HG03520 (cell line): ENCODE data around the gene LYST.
"Not testable (repeated sequence)": the region's sequence is repeated elsewhere in the genome, so short reads cannot be mapped to it uniquely, and the experiment has no call there.

Experiments
- ATAC-seq: cut with Tn5 transposase; IDR thresholded peaks from one replicate; pipeline ENCODE4 v1.9.1; 2021; ENCODE audit warnings: mild to moderate bottlenecking, moderate library complexity; ENCODE audit not compliant: unreplicated experiment

LYST gene

GRCh38 chr1:235859789-235860188 is 6.9 kb downstream of the LYST start:
- ATAC-seq = no peak

GRCh38 chr1:235858766-235859165 is 7.9 kb downstream of the LYST start:
- ATAC-seq = no peak

- ATAC-seq = no peak
These were observed 8.9 kb downstream of the LYST start for GRCh38 chr1:235857756-235858155.

- ATAC-seq = no peak
These were observed 10.8 kb downstream of the LYST start for GRCh38 chr1:235855811-235856429.

GRCh38 chr1:235854347-235854746 is 12.4 kb downstream of the LYST start:
- no peak for ATAC-seq

GRCh38 chr1:235853653-235854052 is 13.1 kb downstream of the LYST start:
- no peak for ATAC-seq

- ATAC-seq = no peak
These were observed 13.8 kb downstream of the LYST start for GRCh38 chr1:235852887-235853286.

GRCh38 chr1:235851939-235852338 is 14.8 kb downstream of the LYST start:
- ATAC-seq = no peak

- not testable (repeated sequence) for ATAC-seq
These were observed 18.5 kb downstream of the LYST start for GRCh38 chr1:235848251-235848650.

GRCh38 chr1:235845656-235846107 is 21.0 kb downstream of the LYST start:
- ATAC-seq = not testable (repeated sequence)

- ATAC-seq = no peak
These were observed 21.9 kb downstream of the LYST start for GRCh38 chr1:235844776-235845175.

GRCh38 chr1:235843461-235843961 is 23.2 kb downstream of the LYST start:
- ATAC-seq = no peak

GRCh38 chr1:235841938-235842545 is 24.7 kb downstream of the LYST start:
- ATAC-seq = peak; percentile 64

- no peak for ATAC-seq
These were observed 28.7 kb downstream of the LYST start for GRCh38 chr1:235838021-235838420.

GRCh38 chr1:235835226-235835625 is 31.5 kb downstream of the LYST start:
- no peak for ATAC-seq

- no peak for ATAC-seq
These were observed 32.1 kb downstream of the LYST start for GRCh38 chr1:235834620-235835019.

- no peak for ATAC-seq
These were observed 34.7 kb downstream of the LYST start for GRCh38 chr1:235832011-235832410.

- ATAC-seq = peak; percentile 94
These were observed 35.6 kb downstream of the LYST start for GRCh38 chr1:235831148-235831547.

- ATAC-seq = no peak
These were observed 40.4 kb downstream of the LYST start for GRCh38 chr1:235826102-235826854.

- ATAC-seq = no peak
These were observed 41.5 kb downstream of the LYST start for GRCh38 chr1:235825229-235825628.

- no peak for ATAC-seq
These were observed 43.0 kb downstream of the LYST start for GRCh38 chr1:235823684-235824083.

- no peak for ATAC-seq
These were observed 44.0 kb downstream of the LYST start for GRCh38 chr1:235822685-235823084.
